ENCODE measurements around the gene PRM2. TPM values are rescaled to one million over a fixed set of nuclear protein-coding genes. Genes with fewer than 3 reads are reported as not detected.
A peak's percentile ranks its signal among the peaks of the same experiment; 100 is the strongest.

PRM2 gene, protein sequence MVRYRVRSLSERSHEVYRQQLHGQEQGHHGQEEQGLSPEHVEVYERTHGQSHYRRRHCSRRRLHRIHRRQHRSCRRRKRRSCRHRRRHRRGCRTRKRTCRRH
- not detected for total RNA-seq

DNA sequence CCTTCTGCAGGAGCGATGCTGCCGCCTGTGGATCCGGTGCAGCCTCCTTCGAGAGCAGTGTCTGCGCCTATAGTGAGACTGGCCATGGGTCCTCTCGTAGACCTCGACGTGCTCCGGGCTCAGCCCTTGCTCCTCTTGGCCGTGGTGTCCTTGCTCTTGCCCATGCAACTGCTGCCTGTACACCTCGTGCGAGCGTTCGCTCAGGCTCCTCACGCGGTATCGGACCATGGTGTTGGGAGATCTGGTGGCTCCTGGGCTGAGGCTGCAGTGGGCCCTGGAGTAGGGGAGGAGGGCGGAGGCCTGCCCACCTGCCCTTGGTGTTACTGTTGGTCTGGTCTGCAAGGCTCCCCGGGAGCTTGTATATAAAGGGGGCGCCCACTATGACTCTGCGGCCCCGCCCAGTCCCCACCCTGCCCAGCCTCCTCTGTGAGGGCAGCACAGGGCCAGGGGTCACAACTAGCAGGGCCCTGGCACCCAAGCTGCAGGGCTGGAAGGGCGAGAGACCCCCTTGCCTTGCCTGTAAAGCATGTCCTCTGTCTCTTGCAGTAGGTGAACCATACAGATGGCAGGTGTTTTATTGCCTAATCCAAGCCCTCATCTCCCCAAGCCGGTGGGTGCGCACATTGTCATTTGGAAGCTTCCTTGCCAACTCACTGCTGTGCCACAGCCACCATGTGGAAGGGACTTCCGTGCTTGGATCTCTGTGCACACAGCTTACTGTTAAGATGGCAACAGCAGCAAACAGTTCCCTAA, at the start of gene PRM2:
PRM2 (minus strand) TSS at position 338 of the 753 bp plus-strand sequence; CDS start at position 228, 110 bp downstream.
- no peaks in the 10 kb centered on the region for H3K36me3 Mint-ChIP-seq (ENCODE audit: low read depth)
- H3K27ac Mint-ChIP-seq: no peak within 1 kb of the TSS
- no peaks in the 10 kb centered on the region for H3K9me3 Mint-ChIP-seq
- no peaks in the 10 kb centered on the region for H3K4me1 Mint-ChIP-seq
- no peaks in the 10 kb centered on the region for H3K27me3 Mint-ChIP-seq
- no peak for ATAC-seq (replicated peaks)
- no peak within 1 kb of the TSS for H3K4me3 Mint-ChIP-seq

DNA sequence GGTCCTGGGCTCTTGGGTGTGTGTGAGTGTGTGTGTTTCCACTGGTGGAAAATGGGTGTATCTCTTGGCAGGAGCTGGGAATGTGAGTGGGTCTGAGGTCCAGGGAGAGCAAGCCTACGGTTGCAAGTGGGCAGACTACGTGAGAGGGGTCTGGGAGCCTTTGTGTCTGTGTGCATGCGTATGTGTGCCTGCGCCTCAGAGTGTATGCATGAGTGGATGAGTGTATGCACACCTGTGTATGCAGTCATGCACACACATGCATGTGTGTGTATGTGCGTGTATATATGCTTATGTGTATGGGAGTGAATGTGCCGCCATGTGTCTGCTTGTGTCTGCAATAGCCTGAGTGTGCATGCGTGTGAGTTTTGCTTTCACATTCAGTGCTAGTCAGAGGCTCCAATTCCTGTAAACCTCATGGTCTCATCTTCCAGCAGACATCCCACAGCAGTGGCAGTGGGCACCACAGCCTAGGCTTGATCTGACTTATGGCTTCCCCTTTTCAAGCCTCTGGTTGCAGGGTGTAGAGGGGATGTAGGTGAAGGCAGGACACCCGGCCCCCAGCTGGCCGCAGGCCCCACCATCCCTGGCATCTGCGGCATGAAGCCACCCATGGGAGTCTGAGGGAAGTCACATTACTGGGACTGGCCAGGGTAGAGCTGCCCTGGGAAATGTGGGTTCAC, 49.3 kb upstream of the PRM2 start:
- Mint-ChIP-seq H3K9me3 (no peaks in the 10 kb centered on the region), H3K36me3 (ENCODE audit: low read depth) (no peaks in the 10 kb centered on the region), H3K4me1 (peaks cover 35% of the 10 kb centered on the region), H3K27ac (no peak overlapping the region), H3K4me3 (no peak overlapping the region), H3K27me3 (no peaks in the 10 kb centered on the region)
- ATAC-seq (replicated peaks): peak; percentile 36

DNA sequence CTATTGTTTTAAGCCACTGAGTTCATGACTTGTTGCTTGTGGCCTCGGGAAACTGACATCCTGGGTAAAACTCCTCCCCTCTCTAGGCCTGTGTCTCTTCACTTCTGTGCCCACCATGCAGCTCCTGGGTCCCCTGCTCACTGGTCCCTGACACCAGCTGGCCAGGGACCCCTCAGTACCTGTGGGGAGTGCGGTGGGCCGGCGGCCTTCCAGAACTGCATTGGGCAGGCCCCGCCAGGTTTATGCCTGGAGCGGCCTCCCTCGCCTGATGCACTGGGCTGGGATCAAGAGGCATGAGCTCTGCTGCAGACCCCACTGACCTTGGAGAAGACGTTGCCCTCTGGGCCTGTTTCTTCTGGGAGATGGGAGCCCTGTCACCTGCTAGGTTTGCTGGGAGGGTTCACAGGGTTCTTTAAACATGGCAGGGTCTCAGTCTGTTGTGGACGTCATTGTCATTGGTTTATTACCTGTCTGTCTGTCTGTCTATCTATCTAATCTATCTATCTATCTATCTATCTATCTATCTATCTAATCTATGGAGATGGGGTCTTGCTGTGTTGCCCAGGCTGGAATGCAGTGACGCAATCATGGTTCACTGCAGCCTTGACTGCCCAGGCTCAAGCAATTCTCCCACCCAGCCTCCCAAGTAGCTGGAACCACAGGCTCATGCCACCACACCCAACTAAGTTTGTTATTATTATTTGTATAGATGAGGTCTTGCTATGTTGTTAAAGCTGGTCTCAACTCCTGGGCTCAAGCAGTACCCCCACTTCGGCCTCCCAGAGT, 47.5 kb upstream of the PRM2 start:
- no peak overlapping the region for H3K4me3 Mint-ChIP-seq
- no peaks in the 10 kb centered on the region for H3K27me3 Mint-ChIP-seq
- ATAC-seq (replicated peaks): no peak
- no peak overlapping the region for H3K27ac Mint-ChIP-seq
- H3K4me1 Mint-ChIP-seq: peaks cover 32% of the 10 kb centered on the region
- H3K9me3 Mint-ChIP-seq: no peaks in the 10 kb centered on the region
- no peaks in the 10 kb centered on the region for H3K36me3 Mint-ChIP-seq (ENCODE audit: low read depth)

DNA sequence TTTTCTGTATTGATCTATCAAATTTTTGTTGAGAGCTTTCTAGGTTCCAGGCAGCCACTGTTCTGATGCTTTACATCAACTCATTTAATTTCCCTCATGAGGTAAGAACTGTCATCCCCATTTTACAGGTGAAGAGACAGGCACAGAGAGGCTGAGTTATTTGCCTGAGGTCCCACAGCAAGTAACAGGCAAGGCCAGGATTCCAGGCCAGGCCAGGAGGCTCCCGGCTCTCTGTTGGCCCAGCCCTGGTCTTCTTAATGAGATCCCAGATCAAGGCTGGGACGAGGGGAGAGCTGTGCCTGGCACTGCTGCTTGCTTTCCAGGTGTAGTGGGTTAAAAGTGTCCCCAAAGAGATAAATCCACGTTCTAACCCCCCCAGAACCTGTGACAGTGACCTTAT, 46.5 kb upstream of the PRM2 start:
- no peak for ATAC-seq (replicated peaks)
- Mint-ChIP-seq H3K4me3 (no peak overlapping the region), H3K27ac (no peak overlapping the region), H3K9me3 (no peaks in the 10 kb centered on the region), H3K27me3 (no peaks in the 10 kb centered on the region), H3K36me3 (ENCODE audit: low read depth) (no peaks in the 10 kb centered on the region), H3K4me1 (peaks cover 26% of the 10 kb centered on the region)

DNA sequence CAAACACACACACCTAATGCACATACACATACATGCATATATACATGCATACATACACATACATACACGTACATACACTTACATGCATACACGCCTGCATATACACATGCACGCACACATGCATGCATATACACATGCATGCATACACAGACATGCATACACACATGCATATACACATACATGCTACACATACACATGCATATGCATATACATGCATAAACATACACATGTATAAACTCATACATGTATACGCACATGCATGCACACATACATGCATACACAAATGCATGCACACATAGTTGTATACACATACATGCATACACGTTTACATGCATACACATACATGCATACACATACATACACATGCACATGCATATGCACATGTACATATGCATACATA, 45.4 kb upstream of the PRM2 start:
- Mint-ChIP-seq H3K27ac (no peak overlapping the region), H3K4me3 (no peak overlapping the region), H3K36me3 (ENCODE audit: low read depth) (no peaks in the 10 kb centered on the region), H3K9me3 (no peaks in the 10 kb centered on the region), H3K27me3 (no peaks in the 10 kb centered on the region), H3K4me1 (peaks cover 14% of the 10 kb centered on the region)
- no peak for ATAC-seq (replicated peaks)

DNA sequence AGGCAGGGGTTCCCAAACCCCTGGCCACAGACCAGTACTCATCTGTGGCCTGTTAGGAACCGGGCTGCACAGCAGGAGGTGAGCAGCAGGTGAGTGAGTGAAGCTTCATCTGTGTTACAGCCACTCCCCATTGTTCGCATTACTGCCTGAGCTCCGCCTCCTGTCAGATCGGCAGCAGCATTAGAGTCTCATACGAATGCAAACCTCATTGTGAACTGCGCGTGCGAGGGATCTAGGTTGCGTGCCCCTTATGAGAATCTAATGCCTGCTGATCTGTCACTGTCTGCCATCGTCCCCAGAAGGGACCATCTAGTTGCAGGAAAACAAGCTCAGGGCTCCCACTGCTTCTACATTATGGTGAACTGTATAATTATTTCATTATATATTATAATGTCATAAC, 43.9 kb upstream of the PRM2 start:
- no peak overlapping the region for H3K4me3 Mint-ChIP-seq
- H3K4me1 Mint-ChIP-seq: peaks cover 7% of the 10 kb centered on the region
- no peaks in the 10 kb centered on the region for H3K36me3 Mint-ChIP-seq (ENCODE audit: low read depth)
- ATAC-seq (replicated peaks): no peak
- no peaks in the 10 kb centered on the region for H3K27me3 Mint-ChIP-seq
- H3K9me3 Mint-ChIP-seq: no peaks in the 10 kb centered on the region
- no peak overlapping the region for H3K27ac Mint-ChIP-seq

DNA sequence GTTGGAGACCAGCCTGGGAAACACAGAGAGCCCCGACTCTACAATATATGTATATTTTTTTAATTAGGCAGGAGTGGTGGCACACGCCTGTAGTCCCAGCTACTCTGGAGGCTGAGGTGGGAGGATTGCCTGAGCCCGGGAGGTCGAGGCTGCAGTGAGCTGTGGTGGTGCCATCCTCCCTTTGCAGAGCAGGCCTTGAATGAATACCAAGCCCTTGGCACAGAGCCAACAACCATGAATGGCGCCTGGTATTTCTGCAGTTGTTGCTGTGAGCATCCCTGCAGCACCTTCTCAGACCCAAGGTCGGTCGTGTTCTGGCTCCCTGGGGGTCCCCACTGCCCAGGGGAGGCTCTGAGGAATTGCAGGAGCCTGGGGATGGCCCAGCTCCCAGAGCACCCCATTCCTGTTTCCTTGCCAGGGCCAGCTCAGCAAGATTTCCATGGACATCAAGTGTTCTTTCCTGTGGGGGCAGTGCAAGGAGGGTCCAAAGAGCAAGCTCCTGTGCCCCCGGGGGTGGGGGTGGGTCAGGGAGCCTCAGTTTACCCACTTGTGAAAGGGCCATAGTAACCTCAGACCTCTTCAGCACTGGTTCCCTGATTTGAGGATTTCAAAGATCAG, 43.4 kb upstream of the PRM2 start:
- Mint-ChIP-seq H3K27me3 (no peaks in the 10 kb centered on the region), H3K36me3 (ENCODE audit: low read depth) (no peaks in the 10 kb centered on the region), H3K27ac (no peak overlapping the region), H3K4me3 (no peak overlapping the region), H3K9me3 (no peaks in the 10 kb centered on the region), H3K4me1 (peaks cover 5% of the 10 kb centered on the region)
- no peak for ATAC-seq (replicated peaks)

DNA sequence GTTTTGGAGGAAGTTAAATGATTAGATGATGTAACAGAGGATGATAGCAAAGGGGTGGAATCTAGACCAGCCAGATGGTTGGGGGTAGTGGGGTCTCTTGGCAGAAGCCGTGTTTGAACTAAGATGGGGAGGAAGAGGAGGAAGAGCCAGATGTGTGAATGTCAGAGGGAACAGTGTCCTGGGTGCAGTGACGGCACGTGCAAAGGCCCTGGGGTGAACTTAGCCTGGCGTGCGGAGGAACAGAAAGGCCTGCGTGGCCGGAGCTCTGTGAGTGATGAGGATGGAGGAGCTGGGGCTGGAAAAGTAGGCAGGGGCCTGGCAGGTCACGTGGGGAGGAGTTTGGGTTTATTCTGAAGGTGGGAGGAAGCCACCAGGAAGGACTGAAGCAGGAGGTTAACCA, 42.5 kb upstream of the PRM2 start:
- Mint-ChIP-seq H3K27ac (peak overlapping the region; percentile 1), H3K36me3 (ENCODE audit: low read depth) (no peaks in the 10 kb centered on the region), H3K9me3 (no peaks in the 10 kb centered on the region), H3K27me3 (no peaks in the 10 kb centered on the region), H3K4me3 (no peak overlapping the region), H3K4me1 (peaks cover 5% of the 10 kb centered on the region)
- ATAC-seq (replicated peaks): no peak

DNA sequence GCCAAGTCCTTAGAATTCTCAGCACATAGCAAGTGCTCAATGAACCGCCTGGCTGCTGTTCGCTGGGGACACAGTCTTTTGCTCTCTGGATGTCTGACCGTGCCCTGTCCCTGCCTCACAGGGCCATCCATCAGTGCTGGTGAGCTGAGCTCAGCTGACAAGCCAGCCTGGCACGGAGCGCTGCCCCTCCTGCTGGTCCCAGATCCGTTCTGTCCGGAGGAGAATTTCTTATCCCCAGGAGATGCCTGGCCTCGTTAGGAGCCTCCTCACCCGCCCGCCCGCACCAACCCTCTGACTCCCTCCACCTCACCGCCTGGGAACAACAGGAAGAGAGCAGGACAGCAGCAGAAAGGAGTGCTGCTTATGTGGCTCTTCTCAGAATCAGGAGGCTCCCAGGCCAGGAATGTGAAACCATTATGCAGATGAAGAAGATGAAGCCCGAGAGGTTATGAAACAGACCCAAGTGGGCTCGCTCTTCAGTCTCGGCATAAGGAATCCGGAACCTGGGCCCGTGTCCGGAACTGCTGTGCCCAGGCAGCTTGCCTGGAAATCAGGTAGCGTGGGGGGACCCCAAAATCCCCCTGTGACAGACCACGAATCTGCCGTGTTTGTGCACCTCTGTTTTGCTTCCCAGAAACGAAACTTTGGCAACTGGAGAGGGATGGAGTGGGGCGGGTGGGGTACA, 40.2 kb upstream of the PRM2 start:
- no peaks in the 10 kb centered on the region for H3K27me3 Mint-ChIP-seq
- H3K4me3 Mint-ChIP-seq: no peak overlapping the region
- H3K27ac Mint-ChIP-seq: no peak overlapping the region
- H3K9me3 Mint-ChIP-seq: no peaks in the 10 kb centered on the region
- H3K4me1 Mint-ChIP-seq: peaks cover 13% of the 10 kb centered on the region
- ATAC-seq (replicated peaks): no peak
- no peaks in the 10 kb centered on the region for H3K36me3 Mint-ChIP-seq (ENCODE audit: low read depth)

DNA sequence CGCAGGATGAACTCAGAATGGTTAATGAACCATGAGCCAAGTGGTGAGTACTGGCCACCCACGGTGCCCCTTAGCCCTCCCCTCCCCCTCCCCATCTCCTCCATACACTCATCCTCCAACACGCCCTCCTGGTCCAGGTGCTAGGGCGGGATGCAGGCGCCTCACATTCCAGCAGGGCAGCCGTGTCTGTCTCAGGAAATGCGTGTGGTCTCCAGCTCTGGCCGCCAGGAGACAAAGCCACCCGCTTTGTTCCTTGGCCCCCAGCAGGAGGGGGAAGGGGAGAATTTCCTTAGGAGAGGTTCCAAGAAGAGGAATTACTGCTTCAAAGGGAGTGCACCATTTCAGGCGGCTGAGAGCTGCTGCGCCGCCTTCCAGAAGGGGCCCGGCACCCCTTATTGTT, 39.2 kb upstream of the PRM2 start:
- no peak for ATAC-seq (replicated peaks)
- Mint-ChIP-seq H3K27me3 (no peaks in the 10 kb centered on the region), H3K9me3 (no peaks in the 10 kb centered on the region), H3K4me3 (no peak overlapping the region), H3K36me3 (ENCODE audit: low read depth) (no peaks in the 10 kb centered on the region), H3K27ac (no peak overlapping the region), H3K4me1 (peaks cover 13% of the 10 kb centered on the region)

DNA sequence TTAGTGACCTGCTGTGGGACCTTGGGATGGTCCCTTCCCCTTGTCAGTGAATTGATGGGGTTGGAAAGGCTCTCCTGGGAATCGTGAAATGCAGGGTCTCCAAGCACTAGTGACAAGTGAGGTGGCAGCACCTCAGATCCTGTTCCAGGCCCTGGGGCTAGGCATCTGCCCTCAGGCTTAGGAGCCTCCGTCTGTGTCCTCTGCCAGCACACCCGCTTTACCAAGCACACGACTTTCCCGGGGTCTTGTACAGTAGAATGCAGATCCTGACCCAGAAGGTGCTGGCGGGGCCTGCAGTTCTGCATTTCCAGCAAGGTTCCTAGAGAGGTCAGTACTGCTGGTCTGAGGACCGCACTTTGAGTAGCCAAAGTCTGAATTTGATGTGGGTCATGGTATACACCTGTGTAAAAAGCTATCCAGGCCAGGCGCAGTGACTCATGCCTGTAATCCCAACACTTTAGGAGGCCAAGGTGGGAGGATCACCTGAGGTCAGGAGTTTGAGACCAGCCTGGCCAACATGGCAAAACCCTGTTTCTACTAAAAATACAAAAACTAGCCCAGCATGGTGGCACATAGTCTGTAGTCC, 38.1 kb upstream of the PRM2 start:
- no peaks in the 10 kb centered on the region for H3K27me3 Mint-ChIP-seq
- H3K4me3 Mint-ChIP-seq: no peak overlapping the region
- H3K36me3 Mint-ChIP-seq (ENCODE audit: low read depth): no peaks in the 10 kb centered on the region
- H3K4me1 Mint-ChIP-seq: peaks cover 13% of the 10 kb centered on the region
- no peak overlapping the region for H3K27ac Mint-ChIP-seq
- H3K9me3 Mint-ChIP-seq: no peaks in the 10 kb centered on the region
- no peak for ATAC-seq (replicated peaks)

DNA sequence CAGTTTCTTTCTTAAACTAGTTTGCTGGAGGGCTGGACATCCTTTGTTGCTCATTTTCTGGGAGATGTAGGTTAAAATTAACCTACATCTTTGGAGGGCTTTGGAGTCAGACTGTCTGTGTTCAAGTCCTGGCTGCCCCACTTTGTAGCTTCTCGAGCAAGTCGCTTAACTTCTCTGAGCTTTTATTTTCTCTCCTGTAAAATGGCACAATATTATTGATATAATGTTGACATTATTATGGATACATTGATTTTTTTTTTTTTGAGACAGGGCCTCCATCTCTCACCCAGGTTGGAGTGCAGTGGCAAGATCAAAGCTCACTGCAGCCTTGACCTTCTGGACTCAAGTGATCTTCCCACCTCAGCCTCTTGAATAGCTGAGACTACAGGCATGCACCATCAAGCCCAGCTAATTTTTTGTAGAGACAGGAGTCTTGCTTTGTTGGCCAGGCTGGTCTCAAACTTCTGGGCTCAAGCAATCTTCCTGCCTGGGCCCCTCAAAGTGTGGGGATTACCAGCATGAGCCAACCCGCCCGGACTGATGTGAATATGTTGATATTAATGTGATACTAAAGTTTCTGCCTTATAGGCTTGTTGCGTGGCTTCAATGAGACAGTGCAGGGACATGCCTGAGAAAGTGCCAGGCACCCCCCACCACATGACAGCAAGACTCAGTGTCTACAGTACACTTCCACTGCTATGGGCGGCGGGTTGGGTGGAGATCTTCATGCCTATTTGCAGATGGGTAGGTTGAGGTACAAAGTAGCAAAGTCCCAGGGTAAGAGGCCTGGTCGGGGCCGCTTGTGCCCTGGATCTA, 37.4 kb upstream of the PRM2 start:
- Mint-ChIP-seq H3K27me3 (no peaks in the 10 kb centered on the region), H3K27ac (peak overlapping the region; percentile 82), H3K9me3 (no peaks in the 10 kb centered on the region), H3K36me3 (ENCODE audit: low read depth) (no peaks in the 10 kb centered on the region), H3K4me3 (no peak overlapping the region), H3K4me1 (peaks cover 10% of the 10 kb centered on the region)
- no peak for ATAC-seq (replicated peaks)
